Measurements from ENCODE around the gene ASPA.
A peak's percentile ranks its signal among the peaks of the same experiment; 100 is the strongest.
"Not testable (repeated sequence)": the region's sequence is repeated elsewhere in the genome, so short reads cannot be mapped to it uniquely, and the experiment has no call there.

The ASPA gene

GRCh38 chr17:3475812-3476610 lies at the start of gene ASPA:
Gene ASPA, plus strand, starts transcription at chr17:3475997. Its CDS starts 163 bp downstream, at chr17:3476160.
- DNase-seq (ENCODE audit: low read depth) = no peak

- not testable (repeated sequence) for DNase-seq (ENCODE audit: low read depth)
Measured at GRCh38 chr17:3433215-3433614, 42.6 kb upstream of the ASPA start.

DNA sequence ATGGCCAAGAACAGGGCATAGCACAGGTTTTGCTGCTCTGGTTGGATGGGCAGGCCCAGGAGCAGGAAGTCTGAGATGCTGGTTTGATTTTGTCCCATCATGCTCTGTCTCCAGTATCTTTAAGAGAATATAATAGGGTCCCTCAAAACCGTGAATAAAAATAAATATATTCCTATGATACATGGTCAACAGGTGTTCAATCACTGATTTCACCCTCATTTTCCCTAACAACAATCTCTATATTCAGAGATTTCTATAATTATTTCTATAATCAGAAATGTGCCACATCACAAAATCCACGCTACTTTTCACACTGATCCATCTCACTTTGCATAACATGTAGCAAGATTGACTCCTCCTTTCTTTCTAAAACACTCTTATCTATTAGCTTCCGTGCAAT lies 42.1 kb upstream of the ASPA start, which contains the start of gene OR1E2:
Gene OR1E2 (minus strand): TSS at position 101 of the 400 bp plus-strand sequence. CDS start 0 bp downstream, at position 101.
- no peak for DNase-seq (ENCODE audit: low read depth)

DNA sequence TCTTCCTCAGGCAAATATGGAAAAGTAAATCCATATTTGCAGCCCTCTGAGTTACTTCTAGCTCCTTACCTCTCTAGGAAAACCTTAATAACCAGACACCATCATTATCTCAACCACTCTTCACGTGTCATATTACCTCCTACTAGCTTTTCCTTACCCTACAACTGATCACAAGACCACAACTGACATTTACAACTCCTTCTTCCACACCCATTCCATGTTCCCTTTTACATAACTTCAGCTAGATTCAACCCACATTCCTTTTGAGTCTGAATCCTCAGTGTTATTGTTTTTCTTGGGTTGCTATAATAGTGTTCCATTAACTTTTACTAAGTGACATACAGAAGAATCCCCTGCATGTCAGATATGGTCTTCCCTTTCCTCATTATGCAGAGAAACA lies 37.4 kb upstream of the ASPA start:
- DNase-seq (ENCODE audit: low read depth) = no peak

DNA sequence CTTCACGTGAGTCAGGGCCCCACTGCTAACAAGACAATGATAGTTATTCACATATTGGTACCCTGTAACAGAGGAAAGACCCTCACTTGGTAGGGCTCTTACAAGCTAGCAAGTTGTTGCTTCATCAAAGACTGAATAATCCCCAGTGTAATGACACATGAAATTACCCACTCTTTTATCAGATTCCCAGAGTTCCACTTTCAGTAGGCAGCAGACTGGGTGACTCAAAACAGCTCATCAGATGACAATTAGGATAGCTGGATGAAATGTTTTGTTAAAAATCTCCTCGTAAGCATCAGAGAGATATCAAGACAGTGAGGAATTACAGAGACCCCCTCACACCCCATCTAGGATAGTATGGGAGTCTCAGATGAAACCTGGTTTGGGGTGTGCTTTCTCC lies 35.3 kb upstream of the ASPA start:
- DNase-seq (ENCODE audit: low read depth) = no peak

DNA sequence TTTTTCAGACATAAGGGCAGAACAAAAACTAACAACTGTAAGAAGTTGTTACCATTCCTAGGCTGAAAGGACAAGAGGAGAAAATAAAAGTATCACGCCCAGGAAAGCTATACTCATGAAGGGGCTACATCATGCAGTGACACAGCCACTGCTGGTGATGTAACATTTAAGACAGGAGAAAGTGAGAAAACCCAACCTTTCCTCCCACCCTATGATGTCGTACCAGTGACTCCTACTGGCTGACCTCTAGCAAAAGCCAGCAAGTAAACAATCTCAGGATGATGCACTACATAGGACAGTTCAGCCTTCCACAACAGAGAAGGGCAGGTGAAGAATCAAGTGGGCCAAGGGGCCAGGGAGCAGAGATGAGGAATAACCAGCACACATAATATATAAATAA lies 28.2 kb upstream of the ASPA start:
- no peak for DNase-seq (ENCODE audit: low read depth)

DNA sequence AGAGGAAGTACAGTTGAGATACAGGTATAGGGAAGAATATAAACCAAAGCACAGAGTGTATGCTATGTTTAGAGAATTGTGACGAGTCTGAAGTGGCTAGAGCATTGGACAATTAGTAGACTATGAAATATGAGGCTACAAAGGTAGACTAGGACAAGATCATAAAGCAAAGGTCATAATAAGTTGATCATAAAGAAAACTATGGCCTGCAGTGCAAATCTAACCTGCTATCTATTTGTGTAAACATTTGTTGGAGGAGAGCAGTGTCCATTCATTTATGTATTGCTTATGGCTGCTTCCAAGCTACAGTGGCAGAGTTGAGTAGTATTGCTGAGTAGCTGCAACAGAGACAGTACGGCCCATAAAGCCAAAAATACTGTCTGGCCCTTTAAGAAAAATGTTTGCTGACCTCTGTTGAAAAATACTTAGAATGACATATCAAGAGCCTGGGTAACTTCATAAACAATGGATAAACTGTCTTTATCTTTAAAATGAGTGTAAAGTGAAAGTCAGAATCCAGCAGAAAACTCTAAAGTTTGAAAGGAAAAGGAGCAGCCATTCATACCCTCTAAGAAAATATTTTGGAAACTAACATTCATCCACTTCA lies 27.6 kb upstream of the ASPA start:
- no peak for DNase-seq (ENCODE audit: low read depth)

- DNase-seq (ENCODE audit: low read depth) = not testable (repeated sequence)
Measured at GRCh38 chr17:3466355-3466754, 9.4 kb upstream of the ASPA start.

GRCh38 chr17:3469529-3469928 lies 6.3 kb upstream of the ASPA start:
- no peak for DNase-seq (ENCODE audit: low read depth)

GRCh38 chr17:3471599-3471998 lies 4.2 kb upstream of the ASPA start, which contains the start of gene SPATA22:
Gene SPATA22, minus strand, starts transcription at chr17:3471819. Its CDS starts 2,494 bp downstream, at chr17:3469325.
- DNase-seq (ENCODE audit: low read depth) = no peak

DNA sequence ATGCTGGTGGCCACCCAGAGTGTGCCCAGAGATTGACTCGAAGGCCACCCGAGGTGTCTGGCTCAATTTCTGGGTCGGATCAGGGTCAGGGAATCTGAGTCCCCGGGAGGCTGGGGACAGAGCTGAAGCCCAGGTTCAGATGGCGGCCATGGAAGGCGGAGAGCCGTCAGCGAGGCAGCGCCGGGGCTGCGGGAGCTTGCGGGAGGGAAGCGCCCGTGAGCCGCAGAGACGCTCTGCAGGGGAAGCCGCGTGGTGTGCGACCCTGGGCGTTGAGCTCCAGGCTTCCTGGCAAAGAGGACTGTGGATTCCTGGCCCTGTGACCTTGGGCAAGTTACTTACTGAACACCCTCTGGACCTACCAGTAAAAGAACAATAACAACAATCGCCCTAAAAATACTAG lies 3.7 kb upstream of the ASPA start:
- no peak for DNase-seq (ENCODE audit: low read depth)

DNA sequence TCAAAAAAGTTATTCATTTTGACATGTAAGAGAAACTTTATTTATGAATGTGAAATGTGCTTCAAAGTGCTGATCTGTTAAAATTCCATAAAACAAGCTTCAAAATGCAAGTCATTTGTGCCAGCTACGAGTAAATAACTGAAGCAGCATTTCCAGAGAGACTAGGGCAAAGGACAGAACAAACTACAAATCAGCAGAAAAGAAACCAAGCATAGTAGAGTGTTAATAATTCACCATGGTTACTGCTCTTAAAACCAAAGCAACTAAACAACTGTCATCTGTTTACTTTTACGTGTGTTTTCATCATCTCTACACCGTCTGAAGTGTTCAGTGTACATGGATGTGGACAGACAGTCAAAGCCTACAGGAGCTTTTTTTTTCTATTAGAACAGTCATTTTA lies 1.6 kb upstream of the ASPA start:
- peak; percentile 6 for DNase-seq (ENCODE audit: low read depth)

GRCh38 chr17:3475251-3475685 lies 529 bp upstream of the ASPA start:
- no peak for DNase-seq (ENCODE audit: low read depth)

DNA sequence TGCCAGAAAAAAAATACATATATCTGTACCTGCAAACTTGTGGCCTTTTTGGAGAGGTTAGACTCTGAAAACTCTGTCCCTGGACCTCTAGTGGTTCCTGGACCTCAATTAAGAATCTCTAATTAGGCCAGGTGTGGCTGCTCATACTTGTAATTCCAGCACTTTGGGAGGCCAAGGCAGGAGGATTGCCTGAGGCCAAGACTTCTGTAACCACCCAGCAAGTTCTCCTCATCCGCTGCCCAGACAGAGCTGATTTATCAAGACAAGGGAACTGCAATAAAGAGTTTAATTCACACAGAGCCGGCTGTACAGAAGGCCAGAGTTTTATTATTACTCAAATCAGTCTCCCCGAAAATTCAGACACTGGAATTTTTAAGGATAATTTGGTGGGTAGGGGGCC lies 4.2 kb downstream of the ASPA start:
- no peak for DNase-seq (ENCODE audit: low read depth)

- no peak for DNase-seq (ENCODE audit: low read depth)
Measured at GRCh38 chr17:3482852-3483251, 7.1 kb downstream of the ASPA start.

GRCh38 chr17:3485481-3486068 lies 9.8 kb downstream of the ASPA start:
- DNase-seq (ENCODE audit: low read depth) = no peak

DNA sequence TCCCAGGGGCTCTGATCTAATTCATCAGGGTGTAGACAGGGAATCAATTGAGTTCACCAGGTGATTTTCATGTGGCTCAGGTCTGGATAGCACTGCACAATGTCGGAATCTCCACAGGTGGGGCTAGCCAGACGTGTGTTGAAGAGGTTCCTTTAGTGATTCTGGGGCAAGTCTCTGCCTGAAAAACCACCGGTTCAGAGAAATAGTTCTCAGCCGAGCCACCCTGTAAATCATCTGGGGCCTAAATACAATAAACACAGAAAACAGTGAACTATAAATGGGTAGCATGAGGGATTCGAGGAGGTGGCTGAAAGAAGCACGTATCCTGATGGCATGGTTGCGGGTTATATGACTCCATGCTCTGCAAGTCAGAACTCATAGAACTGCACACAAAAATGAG lies 21.3 kb downstream of the ASPA start:
- no peak for DNase-seq (ENCODE audit: low read depth)

GRCh38 chr17:3501344-3501743 lies 25.5 kb downstream of the ASPA start:
- DNase-seq (ENCODE audit: low read depth) = no peak

GRCh38 chr17:3502466-3502865 lies 26.7 kb downstream of the ASPA start:
- no peak for DNase-seq (ENCODE audit: low read depth)

- DNase-seq (ENCODE audit: low read depth) = no peak
Measured at GRCh38 chr17:3503285-3503684, 27.5 kb downstream of the ASPA start.

GRCh38 chr17:3505008-3505407 lies 29.2 kb downstream of the ASPA start:
- no peak for DNase-seq (ENCODE audit: low read depth)

DNA sequence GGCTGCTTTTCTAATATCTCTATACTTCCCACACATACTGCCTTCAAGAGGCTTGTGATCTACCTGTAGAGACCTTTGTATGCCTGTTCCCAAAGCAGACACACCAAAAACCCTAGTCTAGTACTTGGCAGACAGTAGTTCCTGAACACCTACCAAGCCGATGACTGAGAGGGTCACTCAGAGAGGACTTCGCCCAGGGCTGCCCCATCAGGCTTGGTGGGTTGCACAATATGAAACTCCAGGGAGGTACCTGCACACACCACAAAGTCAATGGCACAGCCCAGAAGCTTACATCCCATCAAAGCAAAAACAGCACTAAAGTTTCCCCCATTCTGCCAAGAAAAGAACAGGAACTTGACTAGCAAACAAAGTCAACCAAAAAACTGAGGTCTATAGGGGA lies 30.3 kb downstream of the ASPA start:
- no peak for DNase-seq (ENCODE audit: low read depth)

DNA sequence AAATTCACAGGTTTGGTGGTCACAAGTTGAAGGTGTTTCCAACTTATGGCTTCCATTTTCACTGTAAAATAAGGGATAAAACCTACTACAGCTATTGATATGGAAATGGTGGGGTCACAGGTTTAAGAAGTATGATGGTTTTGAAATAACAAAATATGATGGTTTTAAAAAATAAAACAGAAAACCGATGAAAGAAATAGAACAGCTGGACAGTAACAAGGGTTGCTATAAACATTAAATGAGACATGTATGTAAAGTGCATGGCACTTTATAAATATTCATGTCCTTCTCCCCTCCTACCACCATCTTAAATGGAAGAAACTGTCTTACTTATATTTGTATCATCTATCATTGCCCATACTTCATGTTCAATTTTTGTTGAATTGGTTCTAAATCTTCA lies 31.3 kb downstream of the ASPA start:
- DNase-seq (ENCODE audit: low read depth) = no peak

Data from stromal cell of bone marrow (primary cell).